Right lobe of liver (tissue), 6 donors: ENCODE measurements around the gene CD19. TPM values are rescaled to one million over a fixed set of nuclear protein-coding genes. Genes with fewer than 3 reads are reported as not detected.
"Not testable (repeated sequence)": the region's sequence is repeated elsewhere in the genome, so short reads cannot be mapped to it uniquely, and the experiment has no call there.

Experiments
- ATAC-seq, 4 donors: fragments of 200-7000 bp; cut with Tn5 transposase; one replicate each; pipeline ENCODE4 v1.9.1; 2020; ENCODE audit warnings: mild to moderate bottlenecking in 4 of 4, moderate library complexity in 4 of 4
- DNase-seq, 3 donors: peaks; one replicate each; pipeline ENCODE4 v3.0.0-alpha.2; 2020
- H3K27ac ChIP-seq, 3 donors: fragments of 200-600 bp; one replicate each; pipeline ENCODE4 v1.8.0; 2022
- H3K27me3 ChIP-seq, 2 donors: fragments of 200-600 bp; one replicate each; pipeline ENCODE4 v1.8.0; 2022
- H3K36me3 ChIP-seq, 4 donors: fragments of 200-600 bp; sonication (generic) in 1 of 4; one replicate each; pipeline versions ENCODE4 v1.5.1 to v1.8.0; 2017 to 2022; ENCODE audit warnings: control low read depth in 1 of 4
- H3K4me1 ChIP-seq, 4 donors: fragments of 200-600 bp; sonication (generic) in 1 of 4; one replicate each; pipeline versions ENCODE4 v1.5.1 to v1.8.0; 2017 to 2022; ENCODE audit warnings: control low read depth in 1 of 4
- H3K4me3 ChIP-seq, 3 donors: fragments of 200-600 bp; one replicate each; pipeline ENCODE4 v1.8.0; 2022
- H3K9me3 ChIP-seq, 4 donors: fragments of 200-600 bp; sonication (generic) in 1 of 4; one replicate each; pipeline versions ENCODE4 v1.5.1 to v1.8.0; 2017 to 2022; ENCODE audit warnings: control low read depth in 1 of 4
- CTCF ChIP-seq, 4 donors: fragments of 200-600 bp in 3 of 4; fragments of 450-650 bp in 1 of 4; IDR thresholded peaks; one replicate each; pipeline versions ENCODE4 v1.5.1 to v1.8.0; 2016 to 2022; ENCODE audit warnings: antibody characterized with exemption in 4 of 4, mild to moderate bottlenecking in 2 of 4
- POLR2A ChIP-seq: fragments of 450-650 bp; IDR thresholded peaks from one replicate; pipeline ENCODE4 v1.6.1; 2017; ENCODE audit warnings: antibody characterized with exemption, mild to moderate bottlenecking
- WGBS: methylation state at CpG from one replicate; pipeline ENCODE4 v1.1.6; 2018; ENCODE audit warnings: low coverage, low lambda C conversion rate; ENCODE audit not compliant: insufficient coverage; ENCODE audit errors: missing lambda C conversion rate; 5-methylcytosine and 5-hydroxymethylcytosine counted together
- intact Hi-C, 2 donors: fragments of 100-400 bp; cut with DNase I; formaldehyde crosslinking; loops; one replicate each; pipeline versions ENCODE4 v1.11.2 to v1.14.1; 2022
- total RNA-seq, 6 experiments: library from RNA; depleted of rRNA in 2 of 6; stranded (reverse); fragments of >200 nt in 2 of 6; fragmentation: NEBNext Ultra II Directional in 3 of 6; extraction: Animal tissue kit (Norgen Biotek cat#: 25700) in 3 of 6; gene quantifications; one replicate each; pipeline versions ENCODE4 v1.1.0 to v1.2.4, GENCODE V29; 2016 to 2023
- donor health status: DM: no; HTN: yes; CAD: no.
- donor health status: DM: no; HTN: no; CAD: no.
- donor health status: DM: no; HTN: no; CAD: no.
- donor health status: DM: no; HTN: yes; CAD: no.
- donor health status: DM: no; HTN: yes; CAD: no.

CD19 gene
- total RNA-seq, 6 experiments from 2014 or later: 0.10 TPM; not detected in 5

GRCh38 chr16:28958836-28959235, 27.1 kb downstream of the CD19 start:
- Histone ChIP-seq H3K27ac (no peak overlapping the region), H3K36me3 (peaks cover 0 to 74% (median 8%) of the 10 kb centered on the region in 4 donors), H3K4me3 (no peak overlapping the region), H3K9me3 (no peaks in the 10 kb centered on the region), H3K27me3 (no peaks in the 10 kb centered on the region), H3K4me1 (no peaks in the 10 kb centered on the region)
- DNase-seq (no peak), ATAC-seq (no peak)
- 100% methylated on average over 1 of the region's 6 CpGs for WGBS
- intact Hi-C loops: no loop called here
- TF ChIP-seq POLR2A (no peak), CTCF (IDR thresholded peaks at IDR 0.05) (no peak)

GRCh38 chr16:28964072-28964471, 32.3 kb downstream of the CD19 start:
- DNase-seq (no peak), ATAC-seq (no peak)
- TF ChIP-seq CTCF (IDR thresholded peaks at IDR 0.05) (no peak), POLR2A (no peak)
- Histone ChIP-seq H3K9me3 (no peaks in the 10 kb centered on the region), H3K4me3 (no peak overlapping the region), H3K4me1 (no peaks in the 10 kb centered on the region), H3K36me3 (peaks cover 0 to 48% (median 1%) of the 10 kb centered on the region in 4 donors), H3K27ac (no peak overlapping the region), H3K27me3 (no peaks in the 10 kb centered on the region)
- 95% methylated on average over 2 of the region's 3 CpGs for WGBS
- intact Hi-C loops: no loop called here

GRCh38 chr16:28964496-28964895, 32.7 kb downstream of the CD19 start:
- Histone ChIP-seq H3K36me3 (peaks cover 0 to 44% (median 0%) of the 10 kb centered on the region in 4 donors), H3K9me3 (no peaks in the 10 kb centered on the region), H3K4me1 (no peaks in the 10 kb centered on the region), H3K4me3 (no peak overlapping the region), H3K27me3 (no peaks in the 10 kb centered on the region), H3K27ac (no peak overlapping the region)
- ATAC-seq (no peak), DNase-seq (no peak)
- intact Hi-C loops: no loop called here
- TF ChIP-seq POLR2A (no peak), CTCF (IDR thresholded peaks at IDR 0.05) (no peak)
- 92% methylated on average over 2 of the region's 2 CpGs for WGBS

- intact Hi-C loops: no loop called here
- H3K36me3 ChIP-seq: peaks cover 0 to 26% (median 0%) of the 10 kb centered on the region in 4 donors
- DNase-seq (no peak), ATAC-seq (no peak)
- no peaks in the 10 kb centered on the region for H3K9me3 ChIP-seq
- H3K4me3 ChIP-seq: no peak overlapping the region
- no peaks in the 10 kb centered on the region for H3K4me1 ChIP-seq
- no CpG with 5 or more reads among the region's 4 CpGs for WGBS
- H3K27ac ChIP-seq: no peak overlapping the region
- no peaks in the 10 kb centered on the region for H3K27me3 ChIP-seq
- TF ChIP-seq POLR2A (no peak), CTCF (IDR thresholded peaks at IDR 0.05) (no peak)
These were observed 35.4 kb downstream of the CD19 start for GRCh38 chr16:28967156-28967555.

GRCh38 chr16:28969696-28970095, 37.9 kb downstream of the CD19 start:
- H3K27me3 ChIP-seq, ATAC-seq, H3K4me3 ChIP-seq, intact Hi-C loops, H3K4me1 ChIP-seq, H3K36me3 ChIP-seq, DNase-seq, H3K27ac ChIP-seq, H3K9me3 ChIP-seq: not testable (repeated sequence)
- 91% methylated on average over 1 of the region's 2 CpGs for WGBS
